H1 (cell line): Measurements from ENCODE around the gene MEST. TPM values are rescaled to one million over a fixed set of nuclear protein-coding genes. Genes with fewer than 3 reads are reported as not detected.

Source experiments
- FOSL1 ChIP-seq: IDR thresholded peaks from 2 replicates; pipeline ENCODE4 v1.6.1; 2011; ENCODE audit warnings: mild to moderate bottlenecking, low read depth, low read length, moderate library complexity; ENCODE audit not compliant: insufficient read depth
- polyA plus RNA-seq, 7 experiments: library from polyadenylated mRNA; depleted of rRNA in 3 of 7; stranded (reverse) in 5 of 7; unstranded in 2 of 7; fragments of >200 nt in 5 of 7; fragments of 200-250 nt in 2 of 7; gene quantifications; 1 replicate in 5 of 7; 2 replicates in 1 of 7; 4 replicates in 1 of 7; pipeline versions ENCODE4 v1.2.1 to v1.2.3, GENCODE V29; 2011 to 2013; ENCODE audit warnings: missing spikeins in 2 of 7, mixed read lengths in 2 of 7
- total RNA-seq: library from RNA; stranded (reverse); fragmentation: NEBNext Ultra II Directional; extraction: Animal tissue kit (Norgen Biotek cat#: 25700); gene quantifications from 2 replicates; pipeline ENCODE4 v1.2.1, GENCODE V29; 2021
- TF ChIP-seq, protein P1 (sequence below): IDR thresholded peaks from 2 replicates; pipeline ENCODE4 v1.6.1; 2012; ENCODE audit warnings: inconsistent platforms

MEST gene
- total and polyA plus RNA-seq, 2 of the 8 experiments (the other 6 are each of a cell fraction or from before 2014, with no cell fraction given) = 176 to 269 TPM

DNA sequence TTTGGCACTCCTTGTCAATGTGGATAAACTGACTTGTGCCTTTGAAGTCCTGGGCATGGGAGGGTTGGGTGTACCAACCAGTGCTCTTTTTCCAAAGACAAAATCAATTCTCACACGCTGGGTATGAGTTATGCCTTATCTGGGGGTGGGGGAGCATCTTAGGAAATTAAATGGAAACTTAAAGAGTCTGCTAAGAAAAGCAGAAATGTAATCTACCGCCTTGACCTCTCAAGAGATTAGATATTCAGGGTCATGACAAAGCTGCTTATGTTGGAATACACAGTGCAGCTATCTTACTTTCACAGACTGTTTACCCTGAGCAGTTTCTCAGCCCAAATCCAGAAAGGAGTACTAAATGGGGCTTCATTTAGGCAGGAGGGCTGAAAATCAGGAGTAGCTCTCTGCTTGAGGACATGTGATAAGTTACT lies 2.6 kb downstream of the MEST start (continued):
- TF ChIP-seq, protein P1, sequence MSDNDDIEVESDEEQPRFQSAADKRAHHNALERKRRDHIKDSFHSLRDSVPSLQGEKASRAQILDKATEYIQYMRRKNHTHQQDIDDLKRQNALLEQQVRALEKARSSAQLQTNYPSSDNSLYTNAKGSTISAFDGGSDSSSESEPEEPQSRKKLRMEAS = no peak
- TF ChIP-seq FOSL1 = no peak
